HepG2 (cell line): ENCODE measurements around the gene NAPB. TPM values are rescaled to one million over a fixed set of nuclear protein-coding genes. Genes with fewer than 3 reads are reported as not detected.

Experiments
- ATF2 ChIP-seq: sonication (generic); formaldehyde crosslinking; IDR thresholded peaks from 2 replicates; pipeline ENCODE4 v1.4.0; 2020; ENCODE audit warnings: missing genetic modification reagents
- CHD2 ChIP-seq: IDR thresholded peaks from 2 replicates; pipeline ENCODE4 v1.6.1; 2011; ENCODE audit warnings: low read depth, low read length, improper control_type of control experiment
- FOXO1 ChIP-seq: sonication (generic); formaldehyde crosslinking; IDR thresholded peaks from 2 replicates; pipeline ENCODE4 v1.4.0; 2020; ENCODE audit warnings: missing genetic modification reagents
- GMEB1 ChIP-seq: sonication (generic); formaldehyde crosslinking; IDR thresholded peaks from 2 replicates; pipeline ENCODE4 v1.5.1; 2020; ENCODE audit warnings: missing genetic modification reagents, mild to moderate bottlenecking, borderline replicate concordance
- JUND ChIP-seq: sonication (generic); formaldehyde crosslinking; IDR thresholded peaks from 2 replicates; pipeline ENCODE4 v1.8.0; 2022; ENCODE audit warnings: mild to moderate bottlenecking, missing genetic modification reagents
- MTF1 ChIP-seq: sonication (generic); formaldehyde crosslinking; IDR thresholded peaks from 2 replicates; pipeline ENCODE4 v1.5.0; 2020; ENCODE audit warnings: missing genetic modification reagents
- MXD3 ChIP-seq: IDR thresholded peaks from 2 replicates; pipeline ENCODE4 v1.6.1; 2016; ENCODE audit warnings: mild to moderate bottlenecking, missing biosample characterization, missing genetic modification reagents
- MZF1 ChIP-seq: sonication (generic); formaldehyde crosslinking; IDR thresholded peaks from 2 replicates; pipeline ENCODE4 v1.8.1; 2023; ENCODE audit warnings: mild to moderate bottlenecking, missing genetic modification reagents, borderline replicate concordance
- PRDM10 ChIP-seq: sonication (generic); formaldehyde crosslinking; IDR thresholded peaks from 2 replicates; pipeline ENCODE4 v1.4.0; 2020; ENCODE audit warnings: low read depth, missing genetic modification reagents
- RERE ChIP-seq: IDR thresholded peaks from 2 replicates; pipeline ENCODE4 v1.6.1; 2016; ENCODE audit warnings: low read depth, missing genetic modification reagents, missing compliant biosample characterization
- TOPORS ChIP-seq: sonication (generic); formaldehyde crosslinking; IDR thresholded peaks from 2 replicates; pipeline ENCODE4 v1.8.0; 2023; ENCODE audit warnings: mild to moderate bottlenecking, missing genetic modification reagents
- ZNF143 ChIP-seq: sonication (generic); formaldehyde crosslinking; IDR thresholded peaks from 2 replicates; pipeline ENCODE4 v1.4.0; 2020; ENCODE audit warnings: missing genetic modification reagents
- ZNF713 ChIP-seq: sonication (generic); formaldehyde crosslinking; IDR thresholded peaks from 2 replicates; pipeline ENCODE4 v1.4.0; 2020; ENCODE audit warnings: mild to moderate bottlenecking, missing genetic modification reagents
- ZNF782 ChIP-seq: sonication (generic); formaldehyde crosslinking; IDR thresholded peaks from 2 replicates; pipeline ENCODE4 v1.4.0; 2020; ENCODE audit warnings: missing genetic modification reagents, mild to moderate bottlenecking, borderline replicate concordance
- ZNF883 ChIP-seq: sonication (generic); formaldehyde crosslinking; IDR thresholded peaks from 2 replicates; pipeline ENCODE4 v1.5.1; 2020; ENCODE audit warnings: mild to moderate bottlenecking, missing genetic modification reagents; ENCODE audit errors: not compliant biosample characterization
- polyA plus RNA-seq, 8 experiments: library from polyadenylated mRNA; depleted of rRNA in 3 of 8; stranded (reverse) in 7 of 8; unstranded in 1 of 8; fragments of >200 nt; fragmentation: Illumina TruSeq in 4 of 8; extraction: Trizol in 4 of 8; gene quantifications; 2 replicates each; pipeline versions ENCODE4 v1.2.1 to v1.2.3, GENCODE V29; 2011 to 2016; ENCODE audit warnings: low read depth in 4 of 8, missing spikeins in 1 of 8, mixed read lengths in 1 of 8; ENCODE audit not compliant: insufficient read depth in 1 of 8
- total RNA-seq, 5 experiments: library from RNA; depleted of rRNA; stranded (reverse); fragments of >200 nt; fragmentation: Illumina TruSeq; extraction: Trizol; gene quantifications; 2 replicates each; pipeline ENCODE4 v1.2.3, GENCODE V29; 2016; ENCODE audit warnings: low read depth in 1 of 5

The NAPB gene
- total and polyA plus RNA-seq, 2 of the 13 experiments (the other 11 are each of a cell fraction or from before 2014, with no cell fraction given): 15.2 to 16.1 TPM

- peak; percentile 61 for TF ChIP-seq ZNF883 (CRISPR knock-in tag)
- peak; percentile 68; the same call in 1 of the 2 replicates for TF ChIP-seq ZNF782 (CRISPR knock-in tag)
- TF ChIP-seq MTF1 (CRISPR knock-in tag): no peak
- TF ChIP-seq MZF1 (CRISPR knock-in tag): no peak
- TF ChIP-seq GMEB1: no peak; the same call in 1 of the 2 replicates
- TF ChIP-seq PRDM10: peak; percentile 79
- no peak for TF ChIP-seq RERE
- TF ChIP-seq MXD3: 0 out of 2 replicates have a peak, but pooled peaks have one; percentile 40
- TF ChIP-seq ATF2 (CRISPR knock-in tag): 0 out of 2 replicates have a peak, but pooled peaks have one; percentile 15
- no peak; the same call in 1 of the 2 replicates for TF ChIP-seq FOXO1 (CRISPR knock-in tag)
- TF ChIP-seq TOPORS (CRISPR knock-in tag): no peak
- TF ChIP-seq ZNF143 (CRISPR knock-in tag): peak; percentile 60; the same call in 1 of the 2 replicates
- no peak for TF ChIP-seq CHD2
- TF ChIP-seq JUND (CRISPR knock-in tag): no peak
- TF ChIP-seq ZNF713 (CRISPR knock-in tag): no peak
Observed at GRCh38 chr20:23435626-23436539, 14.6 kb upstream of the NAPB start (continued).
